Endothelial cell (in vitro differentiated cells): ENCODE results near the gene CFAP61. TPM values are rescaled to one million over a fixed set of nuclear protein-coding genes. Genes with fewer than 3 reads are reported as not detected.
"Not testable (repeated sequence)": the region's sequence is repeated elsewhere in the genome, so short reads cannot be mapped to it uniquely, and the experiment has no call there.

ENCODE experiments used
- DNase-seq: peaks from one replicate; pipeline ENCODE4 v3.0.0; 2021; ENCODE audit warnings: low spot score
- H3K27ac Mint-ChIP-seq: one replicate; pipeline ENCODE4 v1.8.0; 2021; ENCODE audit warnings: mixed read lengths, inconsistent platforms; ENCODE audit not compliant: unreplicated experiment
- H3K27me3 Mint-ChIP-seq: one replicate; pipeline ENCODE4 v1.8.0; 2021; ENCODE audit warnings: mild to moderate bottlenecking, moderate library complexity, mixed read lengths, inconsistent platforms; ENCODE audit not compliant: unreplicated experiment
- H3K36me3 Mint-ChIP-seq: one replicate; pipeline ENCODE4 v1.8.0; 2021; ENCODE audit warnings: mild to moderate bottlenecking, low read depth, mixed read lengths, inconsistent platforms; ENCODE audit not compliant: unreplicated experiment
- H3K4me1 Mint-ChIP-seq: one replicate; pipeline ENCODE4 v1.8.0; 2021; ENCODE audit warnings: mild to moderate bottlenecking, mixed read lengths, inconsistent platforms; ENCODE audit not compliant: unreplicated experiment
- H3K4me3 Mint-ChIP-seq: one replicate; pipeline ENCODE4 v1.8.0; 2021; ENCODE audit warnings: mild to moderate bottlenecking, mixed read lengths, inconsistent platforms; ENCODE audit not compliant: unreplicated experiment
- H3K9me3 Mint-ChIP-seq: one replicate; pipeline ENCODE4 v1.8.0; 2021; ENCODE audit warnings: mixed read lengths, inconsistent platforms; ENCODE audit not compliant: unreplicated experiment
- CTCF ChIP-seq: fragments of 200-600 bp; sonication (generic); IDR thresholded peaks from one replicate; pipeline ENCODE4 v1.5.0; 2021; ENCODE audit warnings: antibody characterized with exemption; ENCODE audit not compliant: unreplicated experiment
- total RNA-seq: library from RNA; stranded (reverse); fragmentation: NEBNext Ultra II Directional; extraction: Animal tissue kit (Norgen Biotek cat#: 25700); gene quantifications from one replicate; pipeline ENCODE4 v1.2.1, GENCODE V29; 2021; ENCODE audit not compliant: unreplicated experiment

CFAP61 gene
- total RNA-seq, 1 donor from 2014 or later: not detected

DNA sequence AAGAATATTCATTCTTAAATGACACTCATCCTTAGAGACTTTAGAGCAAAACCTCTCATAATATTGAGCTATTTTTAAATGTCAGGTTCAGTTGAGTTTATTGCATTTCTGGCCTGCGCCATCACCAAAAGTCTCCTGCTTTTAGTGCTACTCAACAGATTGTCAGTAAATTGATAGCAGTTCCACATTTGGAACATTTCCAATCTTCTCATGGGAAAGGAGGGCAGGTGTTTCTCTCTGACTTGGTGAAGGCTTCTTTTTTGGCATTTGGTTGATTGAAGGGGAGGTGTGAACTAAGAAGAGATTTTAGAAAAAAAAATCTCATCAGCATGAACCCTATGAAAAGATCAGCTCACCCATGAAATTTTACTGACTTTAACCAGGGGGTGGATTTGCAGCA, 189.6 kb downstream of the CFAP61 start:
- no peak overlapping the region for H3K27ac Mint-ChIP-seq
- TF ChIP-seq CTCF: no peak
- H3K9me3 Mint-ChIP-seq: peaks cover 7% of the 10 kb centered on the region
- H3K4me1 Mint-ChIP-seq: no peaks in the 10 kb centered on the region
- H3K27me3 Mint-ChIP-seq: no peaks in the 10 kb centered on the region
- DNase-seq: no peak
- H3K36me3 Mint-ChIP-seq: peaks cover 7% of the 10 kb centered on the region
- no peak overlapping the region for H3K4me3 Mint-ChIP-seq

DNA sequence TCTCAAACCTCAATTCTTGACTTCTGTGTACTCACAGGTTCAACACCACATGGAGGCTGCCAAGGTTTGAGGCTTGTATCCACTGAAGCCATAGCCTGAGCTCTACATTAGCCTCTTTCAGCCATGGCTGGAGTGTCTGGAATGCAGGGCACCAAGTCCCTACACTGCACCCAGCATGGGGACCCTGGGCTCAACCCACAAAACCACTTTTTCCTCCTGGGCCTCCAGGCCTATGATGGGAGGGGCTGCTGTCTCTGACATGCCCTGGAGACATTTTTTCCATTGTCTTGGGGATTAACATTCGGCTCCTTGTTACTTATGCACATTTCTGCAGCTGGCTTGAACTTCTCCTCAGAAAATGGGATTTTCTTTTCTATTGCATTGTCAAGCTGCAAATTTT, 192.1 kb downstream of the CFAP61 start:
- H3K27me3 Mint-ChIP-seq, H3K27ac Mint-ChIP-seq, H3K4me1 Mint-ChIP-seq, H3K9me3 Mint-ChIP-seq, H3K36me3 Mint-ChIP-seq, H3K4me3 Mint-ChIP-seq, DNase-seq: not testable (repeated sequence)

GRCh38 chr20:20246996-20247633, 194.8 kb downstream of the CFAP61 start:
- Mint-ChIP-seq H3K9me3 (peaks cover 7% of the 10 kb centered on the region), H3K27ac (no peak overlapping the region), H3K27me3 (no peaks in the 10 kb centered on the region), H3K4me3 (no peak overlapping the region), H3K4me1 (no peaks in the 10 kb centered on the region), H3K36me3 (peaks cover 7% of the 10 kb centered on the region)
- TF ChIP-seq CTCF: no peak
- no peak for DNase-seq

- H3K36me3 Mint-ChIP-seq: peaks cover 7% of the 10 kb centered on the region
- H3K4me1 Mint-ChIP-seq: no peaks in the 10 kb centered on the region
- no peaks in the 10 kb centered on the region for H3K27me3 Mint-ChIP-seq
- TF ChIP-seq CTCF: no peak
- no peak overlapping the region for H3K27ac Mint-ChIP-seq
- no peak overlapping the region for H3K4me3 Mint-ChIP-seq
- DNase-seq: no peak
- H3K9me3 Mint-ChIP-seq: peaks cover 7% of the 10 kb centered on the region
These were observed 196.4 kb downstream of the CFAP61 start for GRCh38 chr20:20248620-20249200.

DNA sequence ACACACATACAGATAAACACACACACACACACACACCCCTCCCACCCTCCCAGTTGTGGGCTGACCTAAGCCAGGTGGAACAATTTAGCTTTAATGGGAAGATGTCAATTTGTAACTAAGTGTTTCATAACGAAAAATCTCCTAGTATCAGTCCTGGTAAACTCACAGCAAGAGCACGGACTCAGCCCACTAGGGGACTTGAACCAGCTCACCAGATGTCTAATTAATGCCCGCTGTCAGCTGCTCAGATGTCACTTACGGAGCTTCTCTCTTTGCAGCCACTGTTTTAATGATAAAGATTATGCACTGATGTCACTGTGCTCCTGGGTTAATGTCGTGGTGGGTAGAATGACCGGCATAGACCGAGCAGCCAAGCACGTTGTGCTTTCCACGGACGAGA, 199.0 kb downstream of the CFAP61 start:
- TF ChIP-seq CTCF: no peak
- no peaks in the 10 kb centered on the region for H3K36me3 Mint-ChIP-seq
- H3K27ac Mint-ChIP-seq: no peak overlapping the region
- H3K27me3 Mint-ChIP-seq: peaks cover 4% of the 10 kb centered on the region
- no peak overlapping the region for H3K4me3 Mint-ChIP-seq
- no peak for DNase-seq
- no peaks in the 10 kb centered on the region for H3K9me3 Mint-ChIP-seq
- H3K4me1 Mint-ChIP-seq: no peaks in the 10 kb centered on the region
